Osteocyte (in vitro differentiated cells): ENCODE results near the gene GOLGA3. TPM values are rescaled to one million over a fixed set of nuclear protein-coding genes. Genes with fewer than 3 reads are reported as not detected.
A peak's percentile ranks its signal among the peaks of the same experiment; 100 is the strongest.

Experiments
- DNase-seq: peaks from one replicate; pipeline ENCODE4 v3.0.0; 2021; ENCODE audit warnings: mixed read lengths; ENCODE audit not compliant: unreplicated experiment; ENCODE audit errors: extremely low spot score
- H3K27ac Mint-ChIP-seq: one replicate; pipeline ENCODE4 v1.8.0; 2021; ENCODE audit warnings: mild to moderate bottlenecking, mixed read lengths; ENCODE audit not compliant: unreplicated experiment
- H3K27me3 Mint-ChIP-seq: one replicate; pipeline ENCODE4 v1.8.0; 2021; ENCODE audit warnings: mixed read lengths; ENCODE audit not compliant: unreplicated experiment
- H3K36me3 Mint-ChIP-seq: one replicate; pipeline ENCODE4 v1.8.0; 2021; ENCODE audit warnings: mixed read lengths; ENCODE audit not compliant: unreplicated experiment
- H3K4me1 Mint-ChIP-seq: one replicate; pipeline ENCODE4 v1.8.0; 2021; ENCODE audit warnings: mixed read lengths; ENCODE audit not compliant: unreplicated experiment
- H3K4me3 Mint-ChIP-seq: one replicate; pipeline ENCODE4 v1.8.0; 2021; ENCODE audit warnings: mild to moderate bottlenecking, moderate library complexity, mixed read lengths; ENCODE audit not compliant: unreplicated experiment
- H3K9me3 Mint-ChIP-seq: one replicate; pipeline ENCODE4 v1.8.0; 2021; ENCODE audit warnings: mixed read lengths; ENCODE audit not compliant: unreplicated experiment
- CTCF ChIP-seq: fragments of 200-600 bp; sonication (generic); IDR thresholded peaks from 2 replicates; pipeline ENCODE4 v1.5.0; 2021; ENCODE audit warnings: antibody characterized with exemption, mild to moderate bottlenecking, moderate library complexity
- total RNA-seq: library from RNA; stranded (reverse); gene quantifications from 2 replicates; pipeline ENCODE4 v1.2.1, GENCODE V29; 2021

GOLGA3 gene
- total RNA-seq, 1 donor from 2014 or later, result 104 TPM

GRCh38 chr12:132831771-132832170 lies 3.1 kb upstream of the GOLGA3 start:
- H3K27me3 Mint-ChIP-seq, result no peaks in the 10 kb centered on the region

GRCh38 chr12:132827763-132828703 lies 636 bp downstream of the GOLGA3 start:
- H3K27me3 Mint-ChIP-seq, result no peaks in the 10 kb centered on the region
- H3K9me3 Mint-ChIP-seq, result no peaks in the 10 kb centered on the region
- peaks cover 31% of the 10 kb centered on the region for H3K4me1 Mint-ChIP-seq
- DNase-seq, result no peak
- TF ChIP-seq CTCF, result no peak
- H3K4me3 Mint-ChIP-seq, result peak overlapping the region; percentile 88
- peak overlapping the region; percentile 96 for H3K27ac Mint-ChIP-seq
- peaks cover 39% of the 10 kb centered on the region for H3K36me3 Mint-ChIP-seq

More at GRCh38 chr12:132831771-132832170, 3.1 kb upstream of the GOLGA3 start:
- peaks cover 18% of the 10 kb centered on the region for H3K4me1 Mint-ChIP-seq
- H3K4me3 Mint-ChIP-seq, result no peak overlapping the region
- no peak for TF ChIP-seq CTCF
- no peak for DNase-seq
- H3K9me3 Mint-ChIP-seq, result no peaks in the 10 kb centered on the region
- peaks cover 24% of the 10 kb centered on the region for H3K36me3 Mint-ChIP-seq
- no peak overlapping the region for H3K27ac Mint-ChIP-seq

- TF ChIP-seq CTCF, result no peak
- H3K4me3 Mint-ChIP-seq, result no peak overlapping the region
Measured at GRCh38 chr12:132825861-132826260, 2.8 kb downstream of the GOLGA3 start.

GRCh38 chr12:132825089-132825488 lies 3.6 kb downstream of the GOLGA3 start:
- no peaks in the 10 kb centered on the region for H3K9me3 Mint-ChIP-seq
- no peaks in the 10 kb centered on the region for H3K27me3 Mint-ChIP-seq
- TF ChIP-seq CTCF, result no peak
- peaks cover 45% of the 10 kb centered on the region for H3K36me3 Mint-ChIP-seq
- H3K4me1 Mint-ChIP-seq, result peaks cover 31% of the 10 kb centered on the region
- H3K4me3 Mint-ChIP-seq, result no peak overlapping the region
- DNase-seq, result no peak
- H3K27ac Mint-ChIP-seq, result no peak overlapping the region

More at GRCh38 chr12:132825861-132826260, 2.8 kb downstream of the GOLGA3 start:
- Mint-ChIP-seq H3K9me3 (no peaks in the 10 kb centered on the region), H3K27ac (no peak overlapping the region), H3K36me3 (peaks cover 40% of the 10 kb centered on the region), H3K27me3 (no peaks in the 10 kb centered on the region), H3K4me1 (peaks cover 31% of the 10 kb centered on the region)
- no peak for DNase-seq

GRCh38 chr12:132824053-132824452 lies 4.6 kb downstream of the GOLGA3 start:
- no peak overlapping the region for H3K4me3 Mint-ChIP-seq
- peaks cover 27% of the 10 kb centered on the region for H3K4me1 Mint-ChIP-seq
- no peak for DNase-seq

More at GRCh38 chr12:132824053-132824452, 4.6 kb downstream of the GOLGA3 start:
- Mint-ChIP-seq H3K36me3 (peaks cover 52% of the 10 kb centered on the region), H3K27me3 (no peaks in the 10 kb centered on the region), H3K9me3 (no peaks in the 10 kb centered on the region), H3K27ac (no peak overlapping the region)
- TF ChIP-seq CTCF, result no peak
